H1 (cell line): ENCODE results near the gene CACNA1C. TPM values are rescaled to one million over a fixed set of nuclear protein-coding genes. Genes with fewer than 3 reads are reported as not detected.

Experiments used
- CTCF ChIA-PET: fragments of 300-600 bp; sonication (Branson Sonifier 250); formaldehyde crosslinking; loops from one replicate; lab custom pipeline; 2021; ENCODE audit not compliant: partially characterized antibody; lab: Charles Lee
- POLR2A ChIA-PET: fragments of 300-600 bp; sonication (Branson Sonifier 250); formaldehyde crosslinking; loops from one replicate; lab custom pipeline; 2021; ENCODE audit warnings: inconsistent platforms; ENCODE audit not compliant: partially characterized antibody; lab: Charles Lee
- DNase-seq, 2 experiments: peaks; one replicate each; pipeline versions ENCODE4 v3.0.0 to v3.0.0-alpha.2; 2010 to 2022; ENCODE audit warnings: low spot score in 2 of 2, low read depth in 1 of 2, mixed read lengths in 1 of 2
- FAIRE-seq: peaks from 2 replicates; lab custom pipeline; 2011; peaks lifted over from hg19 to GRCh38; lab: Jason Lieb, UNC
- H2AFZ ChIP-seq: 2 replicates; pipeline ENCODE4 v1.8.1; 2012; ENCODE audit warnings: low read length, inconsistent platforms
- H2AK5ac ChIP-seq: 2 replicates; pipeline ENCODE4 v1.6.1; 2013; ENCODE audit warnings: low read depth, low read length
- H2BK120ac ChIP-seq: replicated peaks from 2 replicates; pipeline ENCODE3; 2013; ENCODE audit warnings: low read depth, low read length, inconsistent platforms
- H2BK12ac ChIP-seq: 2 replicates; pipeline ENCODE4 v1.6.1; 2013; ENCODE audit warnings: low read depth, low read length
- H2BK15ac ChIP-seq: 2 replicates; pipeline ENCODE4 v1.6.1; 2013; ENCODE audit warnings: low read length
- H2BK20ac ChIP-seq: 2 replicates; pipeline ENCODE4 v1.6.1; 2013; ENCODE audit warnings: low read length
- H2BK5ac ChIP-seq: 2 replicates; pipeline ENCODE4 v1.6.1; 2013; ENCODE audit warnings: low read depth, low read length
- H3K14ac ChIP-seq: 2 replicates; pipeline ENCODE4 v1.6.1; 2013; ENCODE audit warnings: inconsistent platforms; ENCODE audit not compliant: insufficient read length
- H3K18ac ChIP-seq: 2 replicates; pipeline ENCODE4 v1.6.1; 2013; ENCODE audit warnings: low read length; ENCODE audit errors: extremely low read depth
- H3K23ac ChIP-seq: 2 replicates; pipeline ENCODE4 v1.6.1; 2013; ENCODE audit warnings: inconsistent platforms; ENCODE audit not compliant: insufficient read length
- H3K23me2 ChIP-seq: 2 replicates; pipeline ENCODE4 v1.6.1; 2013; ENCODE audit warnings: low read depth, low read length
- H3K27ac ChIP-seq: 2 replicates; pipeline ENCODE4 v1.6.1; 2011; ENCODE audit warnings: low read depth, low read length, inconsistent platforms
- H3K27me3 ChIP-seq, 4 experiments: replicated peaks in 1 of 4; 1 replicate in 1 of 4; 2 replicates in 3 of 4; pipeline versions ENCODE4 v1.6.1 to v1.8.1; 2011 to 2013; ENCODE audit warnings: low read length in 3 of 4, mild to moderate bottlenecking in 3 of 4, inconsistent platforms in 2 of 4, mixed read lengths in 2 of 4, moderate library complexity in 1 of 4; ENCODE audit not compliant: control insufficient read depth in 3 of 4, insufficient read depth in 3 of 4; ENCODE audit errors: extremely low read depth in 1 of 4
- H3K36me3 ChIP-seq, 4 experiments: 2 replicates each; pipeline versions ENCODE4 v1.6.1 to v1.8.1; 2011 to 2013; ENCODE audit warnings: mild to moderate bottlenecking in 4 of 4, low read length in 3 of 4, moderate library complexity in 2 of 4, control low read depth in 1 of 4, inconsistent platforms in 1 of 4; ENCODE audit not compliant: insufficient read depth in 4 of 4, control insufficient read depth in 2 of 4
- H3K4ac ChIP-seq: replicated peaks from 2 replicates; pipeline ENCODE3; 2013; ENCODE audit warnings: low read length, low read depth, mixed read lengths, inconsistent platforms; ENCODE audit not compliant: insufficient read length
- H3K4me1 ChIP-seq, 4 experiments: replicated peaks in 1 of 4; 1 replicate in 1 of 4; 2 replicates in 3 of 4; pipeline versions ENCODE4 v1.6.1 to v1.8.1; 2011 to 2013; ENCODE audit warnings: low read length in 3 of 4, inconsistent platforms in 2 of 4, mixed read lengths in 1 of 4; ENCODE audit not compliant: insufficient read depth in 4 of 4, control insufficient read depth in 3 of 4
- H3K4me2 ChIP-seq, 2 experiments: 2 replicates each; pipeline versions ENCODE4 v1.6.1 to v1.8.1; 2011 to 2013; ENCODE audit warnings: low read depth in 2 of 2, low read length in 2 of 2, control low read depth in 1 of 2, inconsistent platforms in 1 of 2, mild to moderate bottlenecking in 1 of 2; ENCODE audit not compliant: insufficient read depth in 1 of 2
- H3K4me3 ChIP-seq, 4 experiments: fragments of 200-600, 300-600 bp in 1 of 4; sonication (generic), shearing (Covaris generic), sonication (Bioruptor Twin) in 1 of 4; 2 replicates each; pipeline versions ENCODE4 v1.5.1 to v1.8.1; 2011 to 2016; ENCODE audit warnings: low read length in 4 of 4, low read depth in 3 of 4, control low read depth in 2 of 4, inconsistent platforms in 2 of 4, mild to moderate bottlenecking in 2 of 4, mixed read lengths in 1 of 4, moderate library complexity in 1 of 4; ENCODE audit not compliant: insufficient read depth in 2 of 4; ENCODE audit errors: extremely low read depth in 1 of 4
- H3K56ac ChIP-seq: replicated peaks from 2 replicates; pipeline ENCODE3; 2013; ENCODE audit warnings: low read depth, mild to moderate bottlenecking, mixed read lengths, low read length, inconsistent platforms; ENCODE audit not compliant: insufficient read length
- H3K79me1 ChIP-seq: 2 replicates; pipeline ENCODE4 v1.6.1; 2013; ENCODE audit warnings: low read depth, low read length, control low read depth
- H3K79me2 ChIP-seq, 2 experiments: 2 replicates each; pipeline versions ENCODE4 v1.6.1 to v1.8.1; 2012 to 2013; ENCODE audit warnings: low read length in 2 of 2, mild to moderate bottlenecking in 2 of 2, inconsistent platforms in 1 of 2; ENCODE audit not compliant: insufficient read depth in 2 of 2, control insufficient read depth in 1 of 2
- H3K9ac ChIP-seq, 4 experiments: replicated peaks in 1 of 4; 1 replicate in 1 of 4; 2 replicates in 3 of 4; pipeline versions ENCODE4 v1.6.1 to v1.8.1; 2011 to 2013; ENCODE audit warnings: low read depth in 3 of 4, low read length in 3 of 4, control low read depth in 2 of 4, mild to moderate bottlenecking in 2 of 4, moderate library complexity in 2 of 4, inconsistent platforms in 1 of 4; ENCODE audit errors: extremely low read depth in 1 of 4
- H3K9me3 ChIP-seq, 2 experiments: 2 replicates each; pipeline versions ENCODE4 v1.6.1 to v1.8.1; 2012 to 2013; ENCODE audit warnings: mild to moderate bottlenecking in 2 of 2, moderate library complexity in 2 of 2, control low read depth in 1 of 2, inconsistent platforms in 1 of 2, low read depth in 1 of 2, low read length in 1 of 2, mixed read lengths in 1 of 2; ENCODE audit not compliant: insufficient read depth in 2 of 2
- H4K20me1 ChIP-seq, 2 experiments: replicated peaks in 1 of 2; 2 replicates each; pipeline versions ENCODE3 to v1.8.1; 2011 to 2013; ENCODE audit warnings: inconsistent platforms in 2 of 2, low read length in 2 of 2, mild to moderate bottlenecking in 1 of 2; ENCODE audit not compliant: insufficient read depth in 2 of 2, control insufficient read depth in 1 of 2
- H4K5ac ChIP-seq: 2 replicates; pipeline ENCODE4 v1.6.1; 2013; ENCODE audit warnings: low read length, low read depth, mixed read lengths, inconsistent platforms; ENCODE audit not compliant: insufficient read length
- H4K8ac ChIP-seq: 2 replicates; pipeline ENCODE4 v1.8.0; 2013; ENCODE audit warnings: mild to moderate bottlenecking, moderate library complexity, low read length, inconsistent platforms; ENCODE audit not compliant: insufficient read depth; ENCODE audit errors: extremely low read depth
- H4K91ac ChIP-seq: replicated peaks from 2 replicates; pipeline ENCODE3; 2013; ENCODE audit warnings: low read length, mixed read lengths, inconsistent platforms; ENCODE audit not compliant: insufficient read length
- CHD2 ChIP-seq: IDR thresholded peaks from 2 replicates; pipeline ENCODE4 v1.6.1; 2012; ENCODE audit warnings: low read length, improper control_type of control experiment
- SP4 ChIP-seq: IDR thresholded peaks from 2 replicates; pipeline ENCODE4 v1.6.1; 2012; ENCODE audit warnings: low read length, inconsistent platforms
- WGBS, 2 experiments: shearing (Covaris generic) in 1 of 2; methylation state at CpG; one replicate each; pipeline versions ENCODE4 v1.1.6 to v1.1.7; 2013 to 2015; ENCODE audit warnings: low lambda C conversion rate in 2 of 2, mixed read lengths in 2 of 2, inconsistent platforms in 1 of 2, low coverage in 1 of 2, missing lambda C conversion rate in 1 of 2; ENCODE audit not compliant: insufficient replicate concordance in 2 of 2, insufficient coverage in 1 of 2, insufficient read length in 1 of 2; ENCODE audit errors: extremely low coverage in 1 of 2, missing lambda C conversion rate in 1 of 2; 5-methylcytosine and 5-hydroxymethylcytosine counted together
- polyA plus RNA-seq, 7 experiments: library from polyadenylated mRNA; depleted of rRNA in 3 of 7; stranded (reverse) in 5 of 7; unstranded in 2 of 7; fragments of >200 nt in 5 of 7; fragments of 200-250 nt in 2 of 7; gene quantifications; 1 replicate in 5 of 7; 2 replicates in 1 of 7; 4 replicates in 1 of 7; pipeline versions ENCODE4 v1.2.1 to v1.2.3, GENCODE V29; 2011 to 2013; ENCODE audit warnings: missing spikeins in 2 of 7, mixed read lengths in 2 of 7
- total RNA-seq: library from RNA; stranded (reverse); fragmentation: NEBNext Ultra II Directional; extraction: Animal tissue kit (Norgen Biotek cat#: 25700); gene quantifications from 2 replicates; pipeline ENCODE4 v1.2.1, GENCODE V29; 2021

CACNA1C gene
- total and polyA plus RNA-seq, 2 of the 8 experiments (the other 6 are each of a cell fraction or from before 2014, with no cell fraction given): 1.3 TPM

DNA sequence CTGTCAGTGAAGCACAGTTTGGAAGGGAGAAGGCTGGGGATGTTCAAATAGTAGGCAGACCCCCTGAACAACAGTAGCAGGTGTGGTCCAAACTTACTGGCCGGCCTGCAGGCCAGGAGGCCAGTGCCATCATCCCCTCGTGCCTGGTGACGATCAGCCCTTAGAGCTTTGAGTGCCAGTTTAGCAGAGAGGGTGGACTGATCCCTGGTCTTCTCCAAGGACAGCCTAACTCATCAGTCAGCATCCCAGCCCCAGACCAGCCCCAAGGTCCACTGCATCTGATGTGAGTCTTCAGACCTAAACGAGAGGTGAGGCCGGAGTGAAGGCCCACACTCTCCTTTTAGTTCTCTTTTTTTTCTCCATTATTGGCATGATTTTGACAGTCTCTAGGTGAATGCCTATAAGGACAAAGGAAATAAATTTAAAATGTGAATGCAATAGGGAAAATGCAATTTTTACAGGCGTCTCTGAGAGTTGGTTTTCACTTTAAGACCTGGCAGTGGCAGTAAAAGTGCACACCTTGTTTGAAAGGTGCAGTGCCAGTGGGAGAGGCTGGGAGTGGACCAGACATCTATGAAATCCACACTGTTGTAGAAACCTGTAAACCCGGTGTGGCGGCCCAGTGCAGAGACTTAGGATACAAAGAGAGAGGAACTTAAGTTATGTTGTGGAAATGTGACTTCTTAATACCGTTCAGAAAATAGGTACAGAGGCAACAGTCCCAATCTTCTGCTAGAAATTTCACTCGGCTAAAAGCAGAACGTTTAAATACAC is 311.2 kb downstream of the CACNA1C start:
- H3K79me2 ChIP-seq: no peaks in the 10 kb centered on the region
- H2BK20ac ChIP-seq: no peak overlapping the region
- H3K56ac ChIP-seq: no peak overlapping the region
- H3K4me3 ChIP-seq: no peak overlapping the region
- H3K18ac ChIP-seq: no peak overlapping the region
- H3K4me2 ChIP-seq: no peak overlapping the region
- no peak overlapping the region for H3K14ac ChIP-seq
- DNase-seq: no peak
- no peak overlapping the region for H4K5ac ChIP-seq
- WGBS, 2 experiments: 83% methylated on average over 11 of the region's 11 CpGs; no CpG with 5 or more reads in 1 of the 2 experiments
- H3K23me2 ChIP-seq: 0 out of 2 replicates have a peak, but pooled peaks cover 2% of the 10 kb centered on the region
- no peak overlapping the region for H4K8ac ChIP-seq
- H2BK12ac ChIP-seq: no peak overlapping the region
- ChIA-PET POLR2A (interaction anchor here (0.8 kb wide), 1 partner anchor 10 kb away, joined by 3 read pairs; no protein-coding TSS in a partner anchor), CTCF (interaction anchor here (1.1 to 1.4 kb wide), 4 partner anchors 9 to 306 kb away, joined by 3 to 4 read pairs (median 3); no protein-coding TSS in a partner anchor)
- H3K27ac ChIP-seq: no peak overlapping the region
- no peak overlapping the region for H2BK5ac ChIP-seq
- H2BK15ac ChIP-seq: no peak overlapping the region
- H3K36me3 ChIP-seq: no peaks in the 10 kb centered on the region
- no peaks in the 10 kb centered on the region for H3K4me1 ChIP-seq
- H2AFZ ChIP-seq: no peak overlapping the region
- no peaks in the 10 kb centered on the region for H3K79me1 ChIP-seq
- H4K20me1 ChIP-seq: no peaks in the 10 kb centered on the region
- no peaks in the 10 kb centered on the region for H3K27me3 ChIP-seq
- no peak for FAIRE-seq
- H3K9ac ChIP-seq: no peak overlapping the region
- H2AK5ac ChIP-seq: no peak overlapping the region
- H3K23ac ChIP-seq: no peak overlapping the region
- H4K91ac ChIP-seq: no peak overlapping the region
- peaks cover 5 to 8% of the 10 kb centered on the region in 2 experiments for H3K9me3 ChIP-seq
- H2BK120ac ChIP-seq: no peak overlapping the region
- no peak overlapping the region for H3K4ac ChIP-seq
- TF ChIP-seq SP4 (no peak), CHD2 (no peak)
